Lung (tissue), 12 donors: ENCODE data around the gene ASCC2. TPM values are rescaled to one million over a fixed set of nuclear protein-coding genes. Genes with fewer than 3 reads are reported as not detected.

Experiments used
- ATAC-seq: fragments of 200-7000 bp; cut with Tn5 transposase; one replicate; pipeline ENCODE4 v1.9.1; 2020; ENCODE audit warnings: moderate number of reproducible peaks; ENCODE audit not compliant: insufficient read depth, low FRiP score
- DNase-seq, 3 donors: peaks; one replicate each; pipeline ENCODE4 v3.0.0-alpha.2; 2013 to 2017
- H3K27ac ChIP-seq, 2 donors: one replicate each; pipeline ENCODE4 v1.5.1; 2013; ENCODE audit warnings: mild to moderate bottlenecking in 2 of 2, moderate library complexity in 2 of 2, control low read depth in 1 of 2, inconsistent platforms in 1 of 2, low read depth in 1 of 2, low read length in 1 of 2
- H3K27me3 ChIP-seq, 3 donors: one replicate each; pipeline ENCODE4 v1.5.1; 2013; ENCODE audit warnings: low read length in 2 of 3; ENCODE audit not compliant: control insufficient read depth in 3 of 3, insufficient read depth in 3 of 3
- H3K36me3 ChIP-seq, 4 donors: one replicate each; pipeline ENCODE4 v1.5.1; 2013; ENCODE audit warnings: low read length in 4 of 4, mild to moderate bottlenecking in 1 of 4, moderate library complexity in 1 of 4; ENCODE audit not compliant: control insufficient read depth in 4 of 4, insufficient read depth in 4 of 4
- H3K4me1 ChIP-seq, 5 donors: one replicate each; pipeline ENCODE4 v1.5.1; 2013; ENCODE audit warnings: low read length in 5 of 5, mild to moderate bottlenecking in 2 of 5, moderate library complexity in 1 of 5; ENCODE audit not compliant: control insufficient read depth in 5 of 5, insufficient read depth in 5 of 5
- H3K4me3 ChIP-seq: one replicate; pipeline ENCODE4 v1.5.1; 2013; ENCODE audit warnings: mild to moderate bottlenecking, control low read depth, moderate library complexity
- H3K9ac ChIP-seq, 2 donors: one replicate each; pipeline ENCODE4 v1.5.1; 2013; ENCODE audit warnings: low read length in 2 of 2, control low read depth in 1 of 2; ENCODE audit not compliant: insufficient read depth in 1 of 2
- H3K9me3 ChIP-seq, 4 donors: one replicate each; pipeline ENCODE4 v1.5.1; 2013; ENCODE audit warnings: low read length in 3 of 4, mild to moderate bottlenecking in 1 of 4, moderate library complexity in 1 of 4; ENCODE audit not compliant: control insufficient read depth in 4 of 4, insufficient read depth in 3 of 4
- WGBS, 2 donors: extraction: QIAGEN DNeasy Blood & Tissue Kit; methylation state at CpG; one replicate each; pipeline ENCODE4 v1.1.7; 2013; 5-methylcytosine and 5-hydroxymethylcytosine counted together
- polyA plus RNA-seq, 2 donors: library from polyadenylated mRNA; stranded (reverse); fragments of 200-250 nt; gene quantifications; one replicate each; pipeline ENCODE4 v1.2.1, GENCODE V29; 2013
- total RNA-seq, 2 donors: library from RNA; depleted of rRNA in 1 of 2; stranded (reverse); fragments of >200 nt in 1 of 2; gene quantifications; one replicate each; pipeline ENCODE4 v1.2.1, GENCODE V29; 2014 to 2021
- TF ChIP-seq, protein P1 (sequence below): IDR thresholded peaks from 2 replicates; pipeline ENCODE4 v1.5.1; 2012; ENCODE audit warnings: mild to moderate bottlenecking; ENCODE audit errors: control extremely low read depth, extremely low read depth
- donor health status: control.
- donor health status: control.
- donor health status: Bipolar disorder and iron deficiency.
- donor health status: healthy.
- donor health status: DM: yes; HTN: yes; CAD: no.

Gene ASCC2
- total and polyA plus RNA-seq, 4 donors: 38.6 to 61.6 (median 53.6) TPM

DNA sequence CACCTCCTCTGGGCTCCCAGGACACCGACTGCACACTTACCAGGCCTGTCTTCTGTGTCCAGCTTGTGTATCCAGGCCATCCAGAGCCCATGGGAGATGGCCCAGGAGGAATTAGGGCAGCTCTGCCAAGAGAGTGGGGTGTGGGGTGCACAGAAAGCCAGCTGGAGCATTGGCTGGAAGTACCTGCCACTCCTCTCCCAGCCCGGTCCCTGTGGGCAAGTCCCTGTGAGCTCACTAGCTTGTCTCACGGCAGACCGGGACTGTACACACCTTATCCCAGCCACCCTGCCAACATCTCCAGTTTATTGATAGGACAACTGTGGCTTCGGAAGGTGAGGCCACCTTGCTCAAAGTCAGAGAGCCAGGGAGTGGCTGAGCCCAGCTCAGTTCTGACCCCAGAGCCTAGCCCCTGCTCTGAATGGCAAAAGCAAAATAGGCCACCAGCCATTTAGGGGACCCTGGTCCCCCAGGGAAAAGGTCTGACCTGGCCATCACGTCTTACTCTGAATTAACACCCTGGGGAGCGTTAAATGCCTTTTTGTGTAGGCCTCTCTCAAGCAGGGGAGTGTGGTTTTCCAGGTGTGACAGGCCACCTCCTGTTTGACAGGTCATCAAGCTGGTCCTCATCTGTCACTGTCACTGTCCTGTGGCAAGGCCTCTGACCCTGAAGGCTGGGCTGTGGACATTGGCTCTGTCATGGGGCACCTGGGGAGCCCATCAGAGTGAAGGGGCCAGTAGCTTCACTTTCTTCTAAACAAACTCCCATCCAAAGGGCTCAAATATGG, 55.8 kb downstream of the ASCC2 start:
- 70 to 89% methylated on average over 7 of the region's 7 CpGs for WGBS, 2 donors
- H3K27me3 ChIP-seq: no peaks in the 10 kb centered on the region
- peak overlapping the region in 1 of 2 donors; percentile 24 for H3K27ac ChIP-seq
- H3K4me1 ChIP-seq: peaks cover 0 to 15% (median 8%) of the 10 kb centered on the region in 5 donors
- no peaks in the 10 kb centered on the region for H3K9me3 ChIP-seq
- DNase-seq (no peak), ATAC-seq (no peak)
- TF ChIP-seq, protein P1, sequence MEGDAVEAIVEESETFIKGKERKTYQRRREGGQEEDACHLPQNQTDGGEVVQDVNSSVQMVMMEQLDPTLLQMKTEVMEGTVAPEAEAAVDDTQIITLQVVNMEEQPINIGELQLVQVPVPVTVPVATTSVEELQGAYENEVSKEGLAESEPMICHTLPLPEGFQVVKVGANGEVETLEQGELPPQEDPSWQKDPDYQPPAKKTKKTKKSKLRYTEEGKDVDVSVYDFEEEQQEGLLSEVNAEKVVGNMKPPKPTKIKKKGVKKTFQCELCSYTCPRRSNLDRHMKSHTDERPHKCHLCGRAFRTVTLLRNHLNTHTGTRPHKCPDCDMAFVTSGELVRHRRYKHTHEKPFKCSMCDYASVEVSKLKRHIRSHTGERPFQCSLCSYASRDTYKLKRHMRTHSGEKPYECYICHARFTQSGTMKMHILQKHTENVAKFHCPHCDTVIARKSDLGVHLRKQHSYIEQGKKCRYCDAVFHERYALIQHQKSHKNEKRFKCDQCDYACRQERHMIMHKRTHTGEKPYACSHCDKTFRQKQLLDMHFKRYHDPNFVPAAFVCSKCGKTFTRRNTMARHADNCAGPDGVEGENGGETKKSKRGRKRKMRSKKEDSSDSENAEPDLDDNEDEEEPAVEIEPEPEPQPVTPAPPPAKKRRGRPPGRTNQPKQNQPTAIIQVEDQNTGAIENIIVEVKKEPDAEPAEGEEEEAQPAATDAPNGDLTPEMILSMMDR: no peak
- H3K9ac ChIP-seq: no peak overlapping the region
- no peak overlapping the region for H3K4me3 ChIP-seq
- H3K36me3 ChIP-seq: no peaks in the 10 kb centered on the region

DNA sequence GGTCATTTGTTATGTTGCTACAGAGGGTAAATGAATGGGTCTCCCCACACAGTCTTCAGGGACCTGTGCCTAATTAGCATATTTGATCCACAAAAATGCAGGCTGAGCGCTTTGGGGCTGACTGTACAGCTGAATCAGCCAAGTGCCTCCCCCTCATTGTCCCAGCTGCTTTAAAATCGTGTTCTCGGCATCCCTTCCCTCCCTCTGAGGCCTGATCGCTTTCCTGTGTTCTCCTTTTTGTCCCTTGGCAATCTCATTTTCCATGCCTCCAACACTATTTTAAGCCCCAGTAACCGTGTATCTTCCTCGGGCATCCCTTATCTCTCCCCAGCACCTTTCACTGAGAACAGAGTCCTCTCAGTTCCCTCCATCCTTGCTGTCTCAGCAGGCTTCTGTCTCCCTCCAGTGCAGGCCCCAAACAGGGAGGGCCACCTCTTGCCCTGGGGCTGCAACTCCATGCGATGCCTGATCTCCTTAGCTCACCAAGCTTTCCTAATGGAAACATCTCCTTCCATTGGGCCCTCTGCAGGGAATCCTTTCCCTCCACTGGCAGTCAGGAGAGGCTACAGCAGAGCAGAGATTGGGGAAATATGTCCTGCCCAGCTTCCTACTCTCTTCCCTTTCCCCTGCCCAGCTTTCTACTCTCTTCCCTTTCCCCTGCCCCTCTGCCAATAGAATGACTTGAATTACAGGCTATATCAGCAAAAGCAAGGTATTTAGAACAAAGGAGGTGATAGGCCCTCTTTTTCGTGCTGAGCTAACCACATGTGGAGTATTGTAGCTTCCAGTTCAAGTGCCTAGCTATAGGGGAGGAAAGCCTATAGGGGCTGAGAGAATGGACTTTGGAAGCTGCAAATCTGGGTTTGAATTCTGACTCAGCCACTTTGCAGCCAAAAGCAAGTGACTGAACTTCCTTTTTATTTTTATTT, 57.1 kb downstream of the ASCC2 start:
- Histone ChIP-seq H3K9ac (no peak overlapping the region), H3K27me3 (no peaks in the 10 kb centered on the region), H3K4me3 (no peak overlapping the region), H3K36me3 (no peaks in the 10 kb centered on the region), H3K4me1 (peaks cover 0 to 10% (median 8%) of the 10 kb centered on the region in 5 donors), H3K27ac (peak overlapping the region; percentile 35 to 51), H3K9me3 (no peaks in the 10 kb centered on the region)
- DNase-seq (no peak), ATAC-seq (no peak)
- 69 to 70% methylated on average over 8 of the region's 8 CpGs for WGBS, 2 donors
- TF ChIP-seq, protein P1: no peak

DNA sequence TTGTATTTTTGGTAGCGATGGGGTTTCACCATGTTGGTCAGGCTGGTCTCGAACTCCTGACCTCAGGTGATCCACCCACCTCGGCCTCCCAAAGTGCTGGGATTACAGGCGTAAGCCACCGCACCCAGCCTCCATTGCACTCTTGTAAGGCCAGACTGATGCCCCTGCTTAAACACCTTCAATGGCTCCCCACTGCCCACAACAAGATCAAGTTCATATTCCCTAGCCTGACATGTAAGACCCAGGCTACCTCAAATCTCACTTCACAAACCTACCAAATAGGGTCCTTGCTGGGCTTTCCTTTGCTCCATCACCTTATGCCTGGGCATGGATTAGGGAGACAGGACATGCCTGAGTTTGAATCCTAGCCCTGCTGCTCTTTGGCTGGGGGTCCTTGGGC, 57.9 kb downstream of the ASCC2 start:
- Histone ChIP-seq H3K9me3 (no peaks in the 10 kb centered on the region), H3K27ac (peak overlapping the region in 1 of 2 donors; percentile 51), H3K4me1 (peaks cover 0 to 10% (median 8%) of the 10 kb centered on the region in 5 donors), H3K9ac (no peak overlapping the region), H3K4me3 (no peak overlapping the region), H3K27me3 (no peaks in the 10 kb centered on the region), H3K36me3 (no peaks in the 10 kb centered on the region)
- DNase-seq: no peak
- 98 to 99% methylated on average over 5 of the region's 5 CpGs for WGBS, 2 donors
- TF ChIP-seq, protein P1: no peak
- no peak for ATAC-seq
